ENCODE measurements around the gene CFAP141.
"Not testable (repeated sequence)": the region's sequence is repeated elsewhere in the genome, so short reads cannot be mapped to it uniquely, and the experiment has no call there.

The CFAP141 gene

GRCh38 chr1:154212083-154212482, 6.0 kb upstream of the CFAP141 start:
- DNase-seq (ENCODE audit: low spot score) = no peak
- in situ Hi-C loops (cut with MboI; ENCODE audit: low sequenced_read_pairs, unreplicated experiment) = no loop called here
- TF ChIP-seq, protein P1, sequence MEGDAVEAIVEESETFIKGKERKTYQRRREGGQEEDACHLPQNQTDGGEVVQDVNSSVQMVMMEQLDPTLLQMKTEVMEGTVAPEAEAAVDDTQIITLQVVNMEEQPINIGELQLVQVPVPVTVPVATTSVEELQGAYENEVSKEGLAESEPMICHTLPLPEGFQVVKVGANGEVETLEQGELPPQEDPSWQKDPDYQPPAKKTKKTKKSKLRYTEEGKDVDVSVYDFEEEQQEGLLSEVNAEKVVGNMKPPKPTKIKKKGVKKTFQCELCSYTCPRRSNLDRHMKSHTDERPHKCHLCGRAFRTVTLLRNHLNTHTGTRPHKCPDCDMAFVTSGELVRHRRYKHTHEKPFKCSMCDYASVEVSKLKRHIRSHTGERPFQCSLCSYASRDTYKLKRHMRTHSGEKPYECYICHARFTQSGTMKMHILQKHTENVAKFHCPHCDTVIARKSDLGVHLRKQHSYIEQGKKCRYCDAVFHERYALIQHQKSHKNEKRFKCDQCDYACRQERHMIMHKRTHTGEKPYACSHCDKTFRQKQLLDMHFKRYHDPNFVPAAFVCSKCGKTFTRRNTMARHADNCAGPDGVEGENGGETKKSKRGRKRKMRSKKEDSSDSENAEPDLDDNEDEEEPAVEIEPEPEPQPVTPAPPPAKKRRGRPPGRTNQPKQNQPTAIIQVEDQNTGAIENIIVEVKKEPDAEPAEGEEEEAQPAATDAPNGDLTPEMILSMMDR (IDR thresholded peaks at IDR 0.05; ENCODE audit: borderline replicate concordance, control extremely low read depth, extremely low read depth, insufficient read depth, missing control alignments) = no peak

DNA sequence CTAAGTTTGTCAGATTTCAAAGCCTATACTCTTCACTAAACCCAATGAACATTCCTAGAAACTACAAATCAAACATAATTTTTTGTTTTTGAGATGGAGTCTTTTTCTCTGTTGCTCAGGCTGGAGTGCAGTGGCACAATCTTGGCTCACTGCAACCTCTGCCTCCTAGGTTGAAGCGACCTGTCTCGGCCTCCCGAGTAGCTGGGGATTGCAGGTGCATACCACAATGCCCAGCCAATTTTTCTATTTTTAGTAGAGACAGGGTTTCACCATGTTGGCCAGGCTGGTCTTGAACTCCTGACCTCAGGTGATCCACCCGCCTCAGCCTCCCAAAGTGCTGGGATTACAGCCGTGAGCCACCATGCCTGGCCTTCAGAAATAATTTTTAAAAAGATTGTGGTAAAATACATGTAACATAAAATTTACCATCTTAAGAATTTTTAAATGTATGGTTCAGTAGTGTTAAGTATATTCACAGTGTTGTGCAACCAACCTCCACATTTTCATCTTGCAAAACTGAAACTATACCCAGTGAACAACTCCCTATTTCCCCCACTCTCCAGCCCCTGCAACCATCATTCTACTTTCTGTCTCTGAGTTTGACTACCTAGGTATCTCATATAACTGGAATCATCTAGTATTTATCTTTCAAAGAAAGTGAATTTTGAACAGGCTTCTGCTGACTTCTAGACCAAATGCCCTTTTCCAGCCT, 2.7 kb upstream of the CFAP141 start:
- no peak for DNase-seq (ENCODE audit: low spot score)
- in situ Hi-C loops (cut with MboI; ENCODE audit: low sequenced_read_pairs, unreplicated experiment) = no loop called here

GRCh38 chr1:154207262-154207661, 1.1 kb upstream of the CFAP141 start:
- no peak for DNase-seq (ENCODE audit: low spot score)
- in situ Hi-C loops (cut with MboI; ENCODE audit: low sequenced_read_pairs, unreplicated experiment) = no loop called here
- TF ChIP-seq, protein P1 (IDR thresholded peaks at IDR 0.05; ENCODE audit: borderline replicate concordance, control extremely low read depth, extremely low read depth, insufficient read depth, missing control alignments) = no peak

More for the DNA sequence above, 2.7 kb upstream of the CFAP141 start:
- TF ChIP-seq, protein P1 (IDR thresholded peaks at IDR 0.05; ENCODE audit: borderline replicate concordance, control extremely low read depth, extremely low read depth, insufficient read depth, missing control alignments) = no peak

GRCh38 chr1:154205778-154206177, 355 bp downstream of the CFAP141 start:
- in situ Hi-C loops (cut with MboI; ENCODE audit: low sequenced_read_pairs, unreplicated experiment); DNase-seq (ENCODE audit: low spot score): not testable (repeated sequence)

- in situ Hi-C loops (cut with MboI; ENCODE audit: low sequenced_read_pairs, unreplicated experiment) = loop anchor here (10.0 kb wide), 1 partner anchor 135 kb away; no protein-coding TSS in a partner anchor
- TF ChIP-seq, protein P1 (IDR thresholded peaks at IDR 0.05; ENCODE audit: borderline replicate concordance, control extremely low read depth, extremely low read depth, insufficient read depth, missing control alignments) = no peak
- DNase-seq (ENCODE audit: low spot score) = no peak
These were observed 6.6 kb downstream of the CFAP141 start for GRCh38 chr1:154199563-154199879.

DNA sequence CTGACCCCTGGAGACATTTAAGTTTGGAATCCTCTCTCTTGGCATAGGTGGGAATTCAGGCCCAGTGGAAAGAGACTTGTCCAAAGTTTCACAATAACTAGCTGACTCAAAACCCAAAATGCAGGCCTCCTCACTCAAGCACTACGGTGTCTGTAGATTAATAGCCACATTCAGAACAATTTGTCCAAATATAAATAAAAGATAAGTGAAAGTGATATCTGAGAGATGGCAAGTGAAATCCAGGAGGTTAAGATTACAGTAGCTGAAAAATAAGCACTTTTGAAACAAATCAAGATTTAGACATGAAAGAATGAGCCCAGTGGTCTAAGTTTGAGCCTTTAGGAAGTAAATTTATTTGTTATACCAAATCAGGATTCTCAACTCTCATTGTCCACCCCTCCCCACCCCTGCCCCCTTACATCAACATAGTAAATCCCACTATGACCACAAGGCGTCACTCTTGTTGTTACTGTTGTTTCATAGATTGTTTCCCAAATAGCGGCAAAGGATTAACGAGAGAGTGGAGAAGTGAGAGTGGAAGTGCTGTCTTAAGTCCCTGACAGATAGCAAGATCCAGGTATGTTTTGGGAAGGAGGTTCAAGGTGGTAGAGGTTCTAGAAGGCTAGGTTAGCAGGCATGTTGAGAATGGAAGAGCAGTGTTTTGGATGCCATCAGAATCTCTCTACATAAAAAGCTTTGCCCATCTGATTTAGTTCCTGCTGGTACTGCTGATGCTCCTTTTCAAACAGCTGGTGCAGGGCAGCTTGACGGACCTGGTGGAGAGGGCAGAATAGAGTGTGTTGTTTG, 7.2 kb downstream of the CFAP141 start:
- in situ Hi-C loops (cut with MboI; ENCODE audit: low sequenced_read_pairs, unreplicated experiment) = loop anchor here (10.0 kb wide), 1 partner anchor 136 kb away; no protein-coding TSS in a partner anchor
- TF ChIP-seq, protein P1 (IDR thresholded peaks at IDR 0.05; ENCODE audit: borderline replicate concordance, control extremely low read depth, extremely low read depth, insufficient read depth, missing control alignments) = peak; percentile 42
- DNase-seq (ENCODE audit: low spot score) = peak; percentile 56

- TF ChIP-seq, protein P1 (IDR thresholded peaks at IDR 0.05; ENCODE audit: borderline replicate concordance, control extremely low read depth, extremely low read depth, insufficient read depth, missing control alignments) = no peak
- in situ Hi-C loops (cut with MboI; ENCODE audit: low sequenced_read_pairs, unreplicated experiment) = loop anchor here (10.0 kb wide), 1 partner anchor 141 kb away; no protein-coding TSS in a partner anchor
- DNase-seq (ENCODE audit: low spot score) = no peak
These were observed 12.3 kb downstream of the CFAP141 start for GRCh38 chr1:154193821-154194220.

Data from GM13976 (cell line).